ENCODE results near the gene MAP1B.

GRCh38 chr5:72101828-72102227 is 5.4 kb upstream of the MAP1B start:
- no peak for TF ChIP-seq CTCF (IDR thresholded peaks at IDR 0.05; ENCODE audit: low read length)
- TF ChIP-seq EZH2 (IDR thresholded peaks at IDR 0.05; ENCODE audit: borderline replicate concordance, low read length) = no peak

All from OCI-LY1 (cell line).